HG03039 (cell line): ENCODE results near the gene MYOZ3.

Experiments
- ATAC-seq: cut with Tn5 transposase; IDR thresholded peaks from one replicate; pipeline ENCODE4 v1.9.1; 2021; ENCODE audit warnings: mild to moderate bottlenecking, moderate library complexity; ENCODE audit not compliant: unreplicated experiment

MYOZ3 gene

DNA sequence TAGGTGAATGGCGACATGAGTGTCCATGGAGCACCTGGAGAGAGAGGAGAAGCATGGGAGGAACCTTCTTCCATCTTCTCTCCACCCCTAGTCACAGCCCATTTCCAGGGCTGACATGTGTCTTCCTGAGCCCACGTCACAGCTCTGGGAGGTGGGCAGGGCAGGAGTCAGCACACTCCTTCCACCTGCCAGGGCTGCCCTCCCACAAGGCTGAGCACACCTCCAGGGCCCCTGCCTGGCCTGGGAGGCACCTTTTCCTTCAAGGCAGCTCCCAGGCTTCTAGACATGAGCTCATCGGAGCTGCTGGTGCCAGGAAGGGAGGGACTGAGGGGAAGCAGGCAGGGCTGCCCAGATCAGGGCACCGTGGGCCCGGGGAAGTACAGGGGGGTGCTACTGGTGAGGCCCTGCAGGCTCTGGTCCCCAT is 34.2 kb upstream of the MYOZ3 start:
- ATAC-seq: no peak

DNA sequence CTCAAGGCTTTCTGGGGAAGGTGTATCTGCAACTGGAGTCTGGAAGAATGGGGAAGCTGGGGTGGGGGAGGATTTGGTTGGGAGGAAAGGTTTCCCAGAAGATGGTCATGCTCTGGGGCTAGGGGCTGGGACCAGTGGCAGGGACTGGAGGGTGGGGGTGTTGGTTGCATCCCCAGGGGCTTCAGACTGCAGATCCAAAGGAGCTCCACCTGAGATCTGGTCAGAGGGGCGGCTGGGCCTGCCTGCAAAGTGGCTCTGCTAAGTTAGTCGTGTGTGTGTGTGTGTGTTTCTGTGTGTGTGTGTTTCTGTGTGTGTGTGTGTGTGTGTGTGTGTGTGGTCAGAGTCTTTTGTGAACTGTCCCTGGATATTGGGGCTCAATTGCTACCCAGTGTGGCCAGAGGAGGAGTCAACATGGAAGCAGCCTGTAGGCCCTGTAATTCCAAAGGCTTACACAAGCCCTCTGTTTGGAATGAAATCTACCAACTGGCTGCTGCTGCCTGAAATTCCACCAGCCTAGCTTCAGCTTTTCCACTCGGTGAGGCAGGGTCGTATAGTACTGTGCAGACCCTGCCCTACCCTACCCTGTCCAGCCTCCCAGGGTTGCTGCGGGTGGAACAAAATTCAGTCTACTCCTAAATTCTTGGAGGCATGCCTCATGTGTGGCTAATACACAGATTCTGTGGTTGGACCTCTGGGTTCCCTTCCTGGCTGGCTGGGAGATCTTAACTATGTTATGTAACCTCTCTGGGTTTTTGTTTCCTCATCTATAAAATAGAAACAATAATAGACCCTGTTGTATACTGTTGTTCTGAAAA is 33.1 kb upstream of the MYOZ3 start:
- ATAC-seq: no peak

DNA sequence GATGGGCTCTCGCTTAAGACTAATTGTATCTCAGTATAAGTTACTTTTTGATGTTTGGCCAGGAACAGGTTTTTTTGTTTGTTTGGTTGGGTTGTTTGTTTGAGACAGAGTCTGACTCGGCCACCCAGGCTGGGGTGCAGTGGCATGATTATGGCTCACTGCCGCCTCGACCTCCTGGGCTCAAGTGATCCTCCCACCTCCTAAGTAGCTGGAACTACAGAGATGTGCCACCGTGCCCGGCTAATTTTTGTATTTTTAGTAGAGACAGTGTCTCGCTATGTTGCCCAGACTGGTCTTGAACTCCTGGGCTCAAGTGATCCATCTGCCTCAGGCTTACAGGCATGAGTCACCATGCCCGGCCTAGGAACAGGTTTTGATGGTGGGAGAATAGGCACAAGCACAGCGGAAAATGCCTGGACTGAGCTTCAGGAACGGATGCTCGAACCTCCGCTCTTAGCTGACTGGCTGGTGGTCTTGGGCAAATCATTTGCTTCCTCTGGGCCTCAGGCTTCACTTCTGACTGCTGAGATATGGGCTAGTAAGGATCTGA is 32.0 kb upstream of the MYOZ3 start:
- no peak for ATAC-seq

DNA sequence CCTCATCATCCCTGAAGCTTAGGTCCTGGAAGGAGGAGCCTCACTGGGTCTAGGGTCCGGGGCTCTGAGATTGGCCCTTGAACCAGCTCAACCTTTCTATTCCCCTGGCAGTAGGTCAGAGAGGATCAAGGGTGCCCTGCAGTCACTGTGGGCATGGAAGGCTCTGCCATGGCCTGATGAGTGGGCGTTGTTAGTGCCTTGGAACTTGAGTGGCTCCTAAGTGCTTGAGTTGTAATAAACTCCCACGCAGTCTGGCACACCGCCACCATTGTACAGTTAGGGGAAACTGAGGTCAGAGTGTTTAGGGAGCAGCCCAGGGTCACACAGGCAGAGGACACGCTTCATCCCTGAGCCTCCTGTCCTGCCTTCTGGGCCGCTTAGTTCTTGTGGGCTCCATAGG is 31.0 kb upstream of the MYOZ3 start:
- ATAC-seq: no peak

DNA sequence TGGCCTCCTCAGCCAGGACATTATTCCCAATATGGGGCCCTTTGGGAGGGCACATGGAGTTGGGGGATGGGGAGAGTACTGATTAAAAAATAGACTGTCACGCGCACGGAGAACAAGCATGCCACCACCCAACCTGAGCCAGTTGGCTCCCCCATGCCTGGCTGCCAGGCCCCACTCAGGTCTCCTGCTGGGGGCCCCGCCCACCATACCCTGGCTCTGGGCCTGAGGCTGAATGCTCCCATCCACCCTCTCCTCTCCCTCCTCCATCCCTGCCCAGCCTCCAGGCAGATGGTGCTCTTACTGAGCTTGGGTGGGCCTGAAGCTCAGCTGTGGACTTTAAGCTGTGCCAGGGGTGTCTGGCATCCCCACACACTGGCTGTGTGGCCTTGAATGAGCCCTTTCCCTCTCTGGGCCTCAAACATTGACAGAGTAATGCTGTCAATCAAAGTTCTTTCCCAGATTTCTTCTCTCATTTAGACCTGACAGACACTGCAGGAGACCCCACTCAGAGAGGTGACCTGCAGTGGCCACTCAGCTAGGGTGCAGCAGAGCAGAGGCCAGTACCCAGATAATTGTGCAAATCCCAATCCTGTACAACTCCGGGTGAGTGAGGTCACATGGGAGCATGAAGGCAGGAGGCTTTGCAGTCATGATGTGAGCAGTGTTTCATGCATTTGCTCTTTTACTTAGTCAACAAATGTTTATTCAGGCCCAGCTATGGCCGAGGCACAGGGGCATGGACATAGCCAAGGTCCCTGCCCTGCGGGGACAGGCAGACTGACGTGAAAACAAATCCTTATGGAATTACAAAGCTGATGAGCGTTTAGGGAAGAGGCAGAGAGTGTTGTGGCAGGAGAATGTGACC is 30.4 kb upstream of the MYOZ3 start:
- ATAC-seq: no peak

DNA sequence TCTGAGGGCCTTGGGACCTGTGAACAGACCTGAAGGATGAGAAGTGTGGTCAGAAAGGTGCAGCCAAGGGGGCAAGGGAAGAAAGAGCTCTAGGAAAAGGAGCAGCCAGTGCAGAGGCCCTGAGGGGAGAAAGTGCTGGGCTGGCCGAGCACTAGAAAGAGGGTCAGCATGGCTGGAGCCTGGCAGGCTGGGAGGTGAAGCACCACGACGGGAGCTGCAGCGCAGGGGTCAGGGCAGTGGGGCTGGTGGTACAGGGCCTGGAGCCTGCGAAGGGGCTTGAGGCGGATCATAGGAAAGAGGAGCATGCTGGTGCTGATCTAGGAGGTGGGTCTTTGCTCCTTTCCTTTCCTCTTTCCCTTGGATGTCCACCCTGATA is 29.7 kb upstream of the MYOZ3 start:
- no peak for ATAC-seq

DNA sequence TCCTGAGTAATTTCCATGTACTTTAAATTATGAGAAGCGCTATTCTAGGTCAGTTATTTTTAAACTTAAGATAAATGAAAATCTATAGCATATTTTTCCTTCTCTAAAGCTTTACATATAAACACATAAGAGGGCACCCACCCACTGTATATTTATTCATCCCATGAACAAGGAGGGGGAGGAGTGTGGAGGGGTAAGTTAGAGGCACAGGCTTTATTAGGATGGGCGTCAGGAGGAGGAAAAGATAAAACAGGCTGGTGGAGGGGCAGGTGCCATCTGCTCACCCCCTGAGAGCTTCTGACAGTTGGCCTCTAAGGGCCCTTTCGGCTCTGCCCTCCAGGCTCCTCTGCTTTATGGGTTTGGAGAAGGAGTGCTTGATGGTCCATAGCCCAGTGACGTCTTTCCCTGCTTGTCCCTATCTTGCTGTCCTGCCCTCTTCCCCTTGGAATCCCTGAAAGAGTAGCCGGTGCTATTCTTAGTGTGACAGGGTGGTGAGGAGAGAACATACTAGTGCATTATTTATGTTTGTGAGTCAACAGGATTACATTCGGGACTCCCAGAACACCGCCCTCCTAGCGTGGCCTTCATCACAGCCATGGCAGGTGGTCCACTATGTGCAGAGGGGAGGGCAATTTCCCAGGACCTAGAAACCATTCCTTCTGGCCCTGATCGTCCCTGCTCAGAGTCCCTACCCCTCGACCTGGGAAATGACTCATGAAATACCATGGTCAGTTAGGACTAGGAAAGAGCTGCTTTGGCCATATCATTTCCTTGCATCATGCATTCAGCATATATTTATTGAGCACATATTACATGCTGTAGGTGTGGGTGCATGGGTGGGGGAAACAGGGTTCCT is 28.5 kb upstream of the MYOZ3 start:
- ATAC-seq: no peak

DNA sequence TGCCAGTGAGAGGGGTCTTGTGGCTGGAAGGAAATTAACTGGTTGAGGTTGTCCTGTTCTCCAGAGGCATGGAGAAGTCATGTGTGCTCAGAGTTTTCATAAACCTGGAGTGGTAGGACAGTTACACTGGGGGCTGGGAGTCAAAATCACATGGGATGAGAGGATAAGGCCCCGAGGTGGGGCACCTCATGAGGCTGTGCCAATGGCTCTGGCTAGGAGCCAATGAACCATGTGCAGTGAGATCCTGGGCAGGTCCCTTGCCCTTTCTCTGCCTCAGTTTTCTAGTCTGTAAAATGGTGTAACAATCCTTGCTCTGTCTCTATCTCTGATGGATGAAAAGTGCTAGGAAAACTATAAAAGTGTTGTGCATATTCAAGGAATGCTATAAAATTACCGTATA is 27.6 kb upstream of the MYOZ3 start:
- ATAC-seq: no peak

DNA sequence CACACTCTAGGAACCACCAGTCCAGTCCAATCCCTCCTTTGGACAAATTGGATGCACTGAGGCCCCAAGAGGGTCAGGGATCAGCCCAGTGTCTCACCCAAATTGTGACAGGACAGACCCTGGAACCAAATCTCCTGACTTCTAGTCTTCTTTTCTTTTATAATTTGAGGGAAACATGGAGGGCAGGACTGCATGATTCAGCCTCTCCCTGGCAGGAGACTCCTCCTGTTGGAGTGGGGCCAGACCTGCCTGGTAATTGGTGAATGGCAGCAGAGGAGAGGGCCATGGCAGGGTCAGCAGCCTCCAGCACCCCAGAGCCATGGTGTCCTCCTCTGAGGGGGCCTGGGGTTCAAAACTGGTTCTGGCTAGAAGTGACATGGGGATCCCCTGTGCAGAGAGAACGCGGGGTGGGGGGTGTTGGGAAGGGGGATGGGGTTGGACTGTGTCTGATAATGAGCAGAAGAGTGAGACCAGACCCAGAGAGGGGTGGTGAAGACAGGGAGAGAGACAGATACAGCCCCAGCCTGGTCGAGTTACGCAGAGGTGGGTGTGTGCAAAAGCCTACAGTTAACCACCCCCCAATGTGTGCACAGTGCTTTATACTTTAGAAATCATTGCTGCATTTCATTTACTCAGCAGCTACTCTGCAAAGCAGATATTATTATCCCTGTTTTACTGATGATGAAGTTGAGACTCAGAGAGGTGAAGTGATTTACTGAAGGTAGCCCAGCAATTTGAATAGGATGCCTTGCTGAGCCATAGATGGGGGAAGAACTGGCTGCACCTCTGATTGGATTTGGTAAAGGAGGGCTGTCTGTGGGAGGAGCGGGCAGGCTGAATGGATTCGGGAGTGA is 24.4 kb upstream of the MYOZ3 start:
- ATAC-seq: no peak

DNA sequence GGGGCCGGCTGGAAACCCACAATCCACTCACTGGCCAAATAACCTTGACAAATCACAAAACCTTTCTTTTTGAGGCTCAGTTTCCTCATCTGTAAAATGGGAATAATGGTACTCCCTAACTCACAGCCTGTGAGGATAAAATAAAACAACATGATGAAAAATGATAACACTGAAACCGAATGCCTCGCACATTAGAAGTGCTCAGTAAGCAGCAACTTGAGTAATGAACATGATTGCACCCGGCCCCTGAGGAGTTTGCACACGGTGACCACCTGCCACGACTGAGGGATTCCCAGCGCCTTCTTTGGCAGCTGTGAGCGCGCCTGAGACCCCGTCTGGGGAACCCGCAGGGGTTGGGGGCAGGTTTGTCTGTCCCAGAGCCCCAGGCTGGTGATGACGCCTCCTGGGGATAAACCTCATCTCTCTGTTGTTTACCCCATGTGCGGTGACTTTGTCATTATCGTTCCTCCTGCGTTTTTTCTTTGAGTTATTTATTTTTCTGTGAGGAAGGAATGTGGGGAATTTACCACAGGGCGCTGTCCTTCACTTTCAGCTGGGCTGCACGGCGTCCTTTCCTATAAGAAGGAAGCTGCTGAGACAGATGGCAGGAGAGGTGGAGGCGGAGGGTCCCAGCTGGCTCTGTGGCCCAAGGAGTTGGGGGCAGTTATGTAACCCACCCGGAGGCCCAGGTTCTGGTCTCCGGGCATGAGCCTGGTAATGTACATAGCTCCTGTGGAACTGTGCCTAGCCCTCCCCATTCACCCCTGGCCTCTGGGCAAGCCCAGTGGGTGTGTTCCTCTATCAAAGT is 23.6 kb upstream of the MYOZ3 start:
- no peak for ATAC-seq

DNA sequence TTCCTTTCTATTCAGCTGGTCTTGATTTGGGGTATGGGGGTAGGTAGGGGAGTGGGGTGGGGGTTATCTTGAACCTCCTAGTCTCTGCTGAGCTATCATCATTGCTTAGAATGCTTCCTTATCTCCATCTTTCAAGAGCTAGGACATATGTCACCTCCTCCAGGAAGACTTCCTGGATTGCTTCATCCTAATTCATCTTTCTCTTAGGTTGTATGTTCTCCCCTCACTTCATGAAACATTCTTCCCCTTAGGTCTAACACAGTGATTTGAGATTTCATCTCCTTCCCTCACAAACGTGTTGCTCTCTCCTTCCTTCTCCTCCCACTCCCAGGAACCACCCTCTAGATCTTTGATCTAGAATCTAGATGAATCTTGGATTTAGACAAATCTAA is 23.0 kb upstream of the MYOZ3 start:
- ATAC-seq: no peak

DNA sequence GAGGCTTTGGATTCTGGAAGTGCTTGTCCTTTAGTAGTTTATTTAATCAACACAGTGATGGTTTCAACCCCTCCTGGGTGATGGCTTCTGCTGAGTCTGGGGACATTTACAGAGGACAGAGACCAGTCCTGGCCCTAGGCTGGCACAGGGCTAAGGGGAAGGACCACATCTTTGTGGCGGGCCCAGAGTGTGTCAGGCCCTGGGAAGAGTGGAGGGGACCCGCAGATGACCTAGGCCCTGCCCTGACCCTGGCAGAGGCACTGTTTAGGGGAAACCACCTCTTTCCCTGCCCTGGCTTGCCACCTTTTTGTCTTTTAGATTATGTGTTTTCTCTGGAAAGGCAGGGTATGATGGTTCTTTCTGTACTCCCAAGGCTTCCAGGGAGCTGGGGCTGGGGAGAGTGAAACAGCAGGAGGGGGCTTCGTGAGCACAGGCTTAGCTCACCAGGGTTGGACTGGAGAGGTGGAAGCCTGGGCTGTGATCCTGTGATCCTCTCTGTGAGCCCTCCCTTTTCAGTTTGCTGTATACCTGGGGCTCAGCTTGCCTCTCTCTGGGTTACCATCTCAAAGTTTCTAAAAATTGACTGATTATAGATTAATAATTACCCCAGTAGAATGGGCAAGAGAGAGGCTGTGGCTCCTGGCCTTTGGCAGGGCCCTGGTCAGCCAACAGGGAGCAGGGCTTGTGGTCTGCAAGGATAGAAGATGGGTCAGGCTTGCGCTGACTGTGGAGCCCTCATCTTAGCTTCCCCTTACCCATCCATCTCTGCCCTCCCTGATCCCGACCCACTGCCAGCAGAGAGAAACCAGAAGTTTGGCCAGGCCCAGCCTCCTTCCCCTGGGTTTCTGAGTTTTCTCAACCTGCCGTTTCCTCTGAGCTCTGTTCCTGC is 22.3 kb upstream of the MYOZ3 start:
- no peak for ATAC-seq

DNA sequence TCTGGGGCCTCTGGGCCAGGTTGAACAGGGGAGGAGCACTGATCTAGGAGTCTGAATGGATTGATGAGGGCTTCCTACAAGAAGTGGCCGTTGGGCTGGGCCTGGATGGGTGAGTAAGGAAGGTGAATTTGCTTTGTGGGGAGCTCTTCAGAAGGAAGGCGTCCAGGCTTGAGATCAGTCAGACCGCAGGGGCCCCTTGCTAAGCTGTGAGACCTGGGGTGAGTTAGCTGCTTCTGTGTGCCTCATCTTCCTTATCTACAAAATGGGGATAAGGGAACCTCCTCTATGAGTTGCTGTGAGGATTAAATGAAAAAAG is 21.7 kb upstream of the MYOZ3 start:
- ATAC-seq: no peak

DNA sequence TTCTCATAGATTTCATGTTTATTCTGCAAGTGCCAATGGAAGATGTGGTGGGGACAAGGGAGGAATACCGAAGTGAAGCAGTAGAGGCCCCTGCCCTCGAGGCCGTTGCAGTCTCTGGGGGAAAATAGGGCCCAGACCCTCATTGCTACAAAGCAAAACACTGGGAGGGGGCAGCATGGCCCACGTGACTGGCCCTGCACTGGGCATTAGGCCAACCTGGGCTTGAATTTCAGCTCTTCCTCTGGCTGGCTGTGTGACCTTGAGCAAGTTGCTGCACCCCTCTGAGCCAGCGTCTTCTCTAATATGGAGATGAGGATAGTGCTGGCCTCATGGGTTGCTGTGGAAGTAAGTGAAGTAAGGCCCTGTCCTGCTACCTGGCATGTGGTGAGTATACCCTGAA is 21.3 kb upstream of the MYOZ3 start:
- no peak for ATAC-seq

DNA sequence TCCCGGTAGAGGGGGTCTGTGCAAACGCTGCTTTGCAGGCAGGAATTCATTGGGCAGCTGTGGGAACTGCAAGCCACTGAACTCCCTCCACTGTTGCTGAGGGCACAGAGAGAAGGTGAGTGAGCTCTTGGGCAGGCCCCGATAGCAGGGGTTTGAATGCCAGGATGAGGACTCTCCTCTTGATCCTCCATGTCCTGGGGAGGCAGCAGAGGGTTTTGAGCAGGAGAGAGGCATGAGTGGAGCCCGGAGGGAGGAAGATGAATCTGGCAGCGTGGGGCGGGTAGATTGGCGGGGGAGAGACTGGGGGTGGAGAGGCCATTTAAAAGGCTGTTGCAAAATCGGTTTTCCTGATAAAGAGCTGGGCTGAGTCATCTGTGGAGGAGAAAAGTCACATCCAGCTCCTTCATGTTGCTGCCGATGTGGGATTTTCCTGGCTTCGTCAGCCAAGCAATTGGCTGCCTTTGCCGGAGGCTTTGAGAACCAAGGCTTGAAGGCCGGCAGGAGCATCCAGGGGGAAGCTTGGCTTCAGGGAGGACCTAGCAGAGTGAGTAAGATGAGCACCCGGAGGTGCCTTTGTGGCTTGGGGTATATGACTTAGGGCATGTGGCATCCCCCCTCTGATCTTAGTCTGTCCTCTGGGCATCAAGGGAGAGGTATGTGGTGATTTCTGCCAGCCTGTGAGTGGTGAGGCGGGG is 20.6 kb upstream of the MYOZ3 start, which contains the start of gene SYNPO:
Gene SYNPO, plus strand, starts transcription at position 350 of the 695 bp plus-strand sequence. CDS start 7,616 bp downstream, outside the sequence.
- no peak for ATAC-seq

DNA sequence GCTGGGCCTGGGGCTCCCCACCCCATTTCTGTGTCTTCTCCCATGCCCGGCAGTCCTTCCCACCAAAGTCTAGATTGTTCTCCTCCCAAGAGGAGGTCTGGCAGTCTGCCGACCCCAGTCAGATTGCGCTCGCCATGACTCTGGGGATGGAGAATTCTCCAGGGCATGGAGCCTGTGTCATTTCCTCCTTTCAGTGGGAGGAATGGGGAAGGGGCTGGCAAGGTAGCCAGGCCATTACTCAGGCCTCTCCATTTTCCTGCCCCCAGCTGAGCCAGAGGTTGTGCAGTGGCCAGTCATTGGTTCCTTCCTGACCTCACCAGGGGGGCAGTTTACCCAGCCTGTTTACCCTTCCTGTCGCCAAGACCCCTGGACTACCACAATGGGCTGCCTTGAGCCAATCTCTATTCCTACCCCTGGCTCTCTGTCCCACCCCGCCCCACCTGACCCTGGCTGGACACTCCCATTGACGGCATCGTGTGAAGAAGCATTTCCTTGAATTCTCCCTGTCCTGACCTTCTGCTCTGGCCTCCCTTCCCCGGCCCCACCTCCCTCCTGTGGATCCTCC is 20.0 kb upstream of the MYOZ3 start:
- ATAC-seq: no peak

DNA sequence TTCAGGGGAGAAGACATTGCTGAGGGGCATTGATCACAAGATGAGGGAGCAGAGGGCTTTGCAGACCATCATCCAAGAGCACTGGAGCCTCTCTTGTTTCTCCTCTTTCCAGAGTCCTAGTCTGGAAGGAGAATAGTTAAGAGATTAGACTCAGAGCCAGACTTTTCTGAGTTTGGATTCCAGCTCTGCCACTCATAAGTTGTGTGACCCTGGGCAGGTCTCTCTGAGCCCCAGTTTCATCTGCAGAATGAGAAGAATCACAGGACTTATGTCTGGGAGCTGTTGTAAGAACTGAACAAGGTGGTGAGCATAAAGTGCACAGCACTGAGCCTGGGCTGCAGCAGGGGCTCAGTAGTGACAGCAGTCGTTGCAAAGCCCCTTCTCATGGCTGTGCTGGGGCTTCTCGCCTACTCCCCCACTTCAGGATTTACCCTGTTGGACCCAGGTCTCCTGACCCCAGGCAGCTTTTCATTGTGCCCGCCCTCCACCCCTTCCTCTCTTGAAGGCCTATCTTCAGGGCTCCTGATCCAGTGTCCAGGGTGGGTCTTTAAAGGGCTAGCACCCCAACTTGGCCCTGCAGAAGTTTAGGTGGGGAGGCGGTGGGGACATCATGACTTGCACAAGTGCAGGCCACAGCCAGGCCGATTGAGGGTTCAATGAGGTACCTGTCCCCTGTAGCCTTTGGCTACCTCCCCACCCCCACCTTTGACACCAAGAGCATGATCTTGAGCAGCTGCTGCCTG is 19.1 kb upstream of the MYOZ3 start:
- no peak for ATAC-seq
